ENCODE measurements around the gene WDR82. TPM values are rescaled to one million over a fixed set of nuclear protein-coding genes. Genes with fewer than 3 reads are reported as not detected.
A peak's percentile ranks its signal among the peaks of the same experiment; 100 is the strongest.

Gene WDR82
- total and polyA plus RNA-seq, 2 of the 4 experiments (the other 2 are of a cell fraction), result 38.1 to 68.1 TPM

DNA sequence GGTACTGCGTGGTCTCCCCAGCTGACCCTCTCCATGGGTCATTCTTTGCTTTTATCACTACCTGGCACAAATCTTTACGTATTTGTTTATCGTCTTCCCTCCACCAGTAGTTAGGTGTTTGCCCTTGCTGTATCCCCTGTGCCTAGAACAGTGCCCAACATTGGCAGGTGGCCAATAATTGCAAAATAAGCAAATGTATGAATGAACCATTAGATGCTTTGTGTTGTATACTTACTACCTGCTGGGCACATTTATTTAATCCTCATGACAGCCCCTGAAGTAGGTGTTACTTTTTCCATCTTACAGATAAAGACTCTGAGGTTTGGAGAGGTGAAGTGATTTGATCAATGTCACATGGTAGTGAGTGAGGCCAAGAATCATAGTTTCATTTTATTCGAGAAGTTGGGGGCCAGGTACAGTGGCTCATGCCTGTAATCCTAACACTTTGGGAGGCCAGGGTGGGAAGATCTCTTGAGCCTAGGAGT is 37.5 kb downstream of the WDR82 start:
- peak overlapping the region; percentile 62; the same call in 1 of the 2 replicates for H2AK5ac ChIP-seq (ENCODE audit: low read depth, low read length)
- no peak overlapping the region; the same call in 1 of the 2 replicates for H3K23ac ChIP-seq (ENCODE audit: low read depth, low read length)
- H3K4me3 ChIP-seq (ENCODE audit: insufficient read depth, low read depth, low read length), result no peak overlapping the region
- H3K9me1 ChIP-seq (ENCODE audit: insufficient read depth, low read length), result peaks cover 33% of the 10 kb centered on the region
- peak overlapping the region; percentile 27 for H4K91ac ChIP-seq (ENCODE audit: insufficient read depth, low read depth, low read length)
- H2AK9ac ChIP-seq (replicated peaks; ENCODE audit: low read depth, low read length, poor library complexity), result peak overlapping the region; percentile 1
- no CpG with 5 or more reads among the region's 4 CpGs for WGBS, 2 experiments (ENCODE audit: extremely low coverage in 2 of 2, insufficient read length in 1 of 2)
- peak overlapping the region; percentile 73; the same call in 1 of the 2 replicates for H3K27ac ChIP-seq (ENCODE audit: insufficient read depth, low read length)
- H3K9ac ChIP-seq (ENCODE audit: low read depth, low read length), result no peak overlapping the region
- H4K5ac ChIP-seq (ENCODE audit: low read depth, low read length), result peak overlapping the region; percentile 1; the same call in 1 of the 2 replicates
- dilution Hi-C loops (cut with HindIII; ENCODE audit: low sequenced_read_pairs, unreplicated experiment), result no loop called here
- intact Hi-C loops (cut with micrococcal nuclease), result no loop called here
- peak overlapping the region; percentile 38 for H2BK5ac ChIP-seq (ENCODE audit: low read depth, low read length, poor library complexity, severe bottlenecking)
- no peak overlapping the region for H3K18ac ChIP-seq (ENCODE audit: low read depth, low read length)
- peak overlapping the region; percentile 27; the same call in 1 of the 3 replicates for H2BK15ac ChIP-seq (ENCODE audit: low read depth, low read length)
- peak overlapping the region; percentile 35 for H2BK20ac ChIP-seq (ENCODE audit: low read depth, low read length)
- H3K4me1 ChIP-seq (ENCODE audit: control insufficient read depth, insufficient read depth, low read length), result peaks cover 34% of the 10 kb centered on the region
- no peak for TF ChIP-seq RCOR1 (IDR thresholded peaks at IDR 0.05; ENCODE audit: insufficient replicate concordance, low read length)
- no peak for TF ChIP-seq BHLHE40 (IDR thresholded peaks at IDR 0.05; ENCODE audit: low read depth, low read length)
- TF ChIP-seq POLR2A (IDR thresholded peaks at IDR 0.05; ENCODE audit: low read depth, low read length), result no peak
- no peak for TF ChIP-seq RAD21 (IDR thresholded peaks at IDR 0.05; ENCODE audit: low read length)
- no peak for TF ChIP-seq MAFK (IDR thresholded peaks at IDR 0.05; ENCODE audit: low read depth, low read length)
- no peak for TF ChIP-seq MAZ (IDR thresholded peaks at IDR 0.05; ENCODE audit: borderline replicate concordance, low read depth, low read length)
- no peak for TF ChIP-seq SMC3 (IDR thresholded peaks at IDR 0.05; ENCODE audit: low read depth, low read length)
- TF ChIP-seq RFX5 (IDR thresholded peaks at IDR 0.05; ENCODE audit: low read depth, low read length), result no peak
- in situ Hi-C loops (cut with MboI; ENCODE audit: low sequenced_read_pairs), result no loop called here
- no TSS peak for BruUV-seq (replicated peaks)
- no peak overlapping the region for H3K4me2 ChIP-seq (ENCODE audit: low read depth, low read length)
- peak overlapping the region; percentile 82 for H3K4ac ChIP-seq (ENCODE audit: low read depth, low read length)
- H3K14ac ChIP-seq (replicated peaks; ENCODE audit: low read depth, low read length), result peak overlapping the region; percentile 5; the same call in 1 of the 2 replicates
- peaks cover 15% of the 10 kb centered on the region for H4K20me1 ChIP-seq (ENCODE audit: insufficient read depth, low read length)
- H2AFZ ChIP-seq (replicated peaks; ENCODE audit: low read length, poor library complexity), result no peak overlapping the region
- H3K9me3 ChIP-seq (ENCODE audit: control insufficient read depth, insufficient read depth, low read length), result 0 out of 2 replicates have a peak, but pooled peaks cover 1% of the 10 kb centered on the region
- no peak for ATAC-seq (ENCODE audit: low read depth)
- H2BK120ac ChIP-seq (ENCODE audit: low read depth, low read length), result peak overlapping the region; percentile 73
- ChIA-PET CTCF (interaction anchor here (0.5 kb wide), 1 partner anchor 43 kb away, joined by 3 read pairs; no protein-coding TSS in a partner anchor), POLR2A (ENCODE audit: unreplicated experiment) (no interaction called here)
- no peaks in the 10 kb centered on the region for H3K27me3 ChIP-seq (ENCODE audit: control insufficient read depth, insufficient read depth, low read length)
- H3K79me1 ChIP-seq (ENCODE audit: low read depth in 1 of 2, low read length in 2 of 2), result peaks cover 19 to 71% of the 10 kb centered on the region in 2 experiments
- peak overlapping the region; percentile 47 to 71; a peak in 2 of 4 replicates for H4K8ac ChIP-seq (ENCODE audit: low read depth in 2 of 2, low read length in 2 of 2)
- no peak for DNase-seq
- no peaks in the 10 kb centered on the region for H3K36me3 ChIP-seq (ENCODE audit: control insufficient read depth, insufficient read depth, low read length)
- H3K56ac ChIP-seq (ENCODE audit: extremely low read depth, insufficient read depth, low read length), result no peak overlapping the region

All from IMR-90 (cell line).